Retinal pigment epithelial cell (primary cell): ENCODE measurements around the gene HBS1L.
"Not testable (repeated sequence)": the region's sequence is repeated elsewhere in the genome, so short reads cannot be mapped to it uniquely, and the experiment has no call there.

Source experiments
- DNase-seq: peaks from one replicate; pipeline ENCODE4 v3.0.0-alpha.2; 2010; ENCODE audit warnings: low read depth
- H3K4me3 ChIP-seq: 2 replicates; pipeline ENCODE4 v1.5.1; 2011; ENCODE audit warnings: mild to moderate bottlenecking, low read length, control low read depth, moderate library complexity
- CTCF ChIP-seq: conservative IDR thresholded peaks from 2 replicates; pipeline ENCODE4 v1.5.1; 2011; ENCODE audit warnings: low read depth, low read length, control low read depth, inconsistent platforms

HBS1L gene

DNA sequence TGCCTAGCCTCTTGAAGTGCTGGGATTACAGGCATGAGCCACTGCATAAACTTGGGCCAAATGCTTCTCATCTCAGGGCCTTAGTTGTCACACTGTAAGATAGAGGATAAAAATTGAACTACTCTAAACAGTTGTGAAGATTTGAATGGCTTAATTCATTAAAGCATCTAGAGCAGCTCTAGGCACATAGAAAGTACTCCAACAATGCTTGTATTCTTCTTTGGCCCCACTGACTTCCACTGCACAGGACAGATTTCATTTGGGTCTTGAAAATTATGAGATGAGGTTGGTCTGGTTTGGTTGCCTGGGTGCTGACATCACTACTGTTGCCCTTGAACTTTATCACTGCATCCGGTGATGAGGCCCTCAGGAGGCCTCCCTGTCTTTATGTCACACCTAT, 10.0 kb upstream of the HBS1L start:
- no peak for DNase-seq
- no peak for TF ChIP-seq CTCF
- no peak overlapping the region for H3K4me3 ChIP-seq

DNA sequence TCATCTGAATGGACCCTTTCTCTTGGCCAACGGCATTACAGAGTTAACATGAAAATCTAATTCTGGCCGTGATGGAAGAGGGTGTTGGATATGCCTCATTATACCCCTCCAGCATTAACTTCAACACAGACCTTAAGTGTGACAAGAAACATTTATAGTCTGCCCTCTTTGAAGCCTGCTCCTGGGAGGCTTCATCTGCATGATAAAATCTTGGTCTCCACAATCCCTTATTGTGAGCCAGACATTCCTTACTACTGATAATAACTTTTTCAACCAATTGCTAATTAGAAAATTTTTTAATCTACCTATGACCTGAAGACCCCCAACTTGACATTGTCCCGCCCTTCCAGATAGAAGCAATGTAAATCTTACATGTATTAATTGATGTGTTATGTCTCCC, 9.3 kb upstream of the HBS1L start:
- no peak for DNase-seq
- H3K4me3 ChIP-seq = no peak overlapping the region
- no peak for TF ChIP-seq CTCF

DNA sequence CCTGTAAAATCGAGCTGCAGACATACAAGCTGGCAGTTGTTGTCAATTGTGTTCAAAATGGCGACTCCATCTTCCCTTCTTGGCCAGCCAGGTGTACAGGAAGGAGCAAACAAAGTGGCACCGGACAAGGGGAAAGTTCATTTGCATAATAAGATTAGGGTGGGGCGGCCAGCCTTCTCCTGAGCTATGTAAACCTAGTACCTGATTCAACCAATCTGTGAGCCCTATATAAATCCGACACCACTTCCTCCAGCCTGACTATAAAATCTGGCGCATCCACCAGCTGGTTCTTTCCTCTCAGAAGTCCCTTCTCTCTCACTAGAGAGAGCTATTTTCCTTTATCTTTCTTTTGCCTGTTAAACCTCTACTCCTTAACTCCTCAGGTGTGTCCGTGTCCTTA, 8.1 kb upstream of the HBS1L start:
- DNase-seq = no peak
- H3K4me3 ChIP-seq = no peak overlapping the region
- TF ChIP-seq CTCF = no peak

- H3K4me3 ChIP-seq = no peak overlapping the region
- TF ChIP-seq CTCF = no peak
- DNase-seq = no peak
Measured at GRCh38 chr6:135060076-135060475, 5.5 kb upstream of the HBS1L start.

- not testable (repeated sequence) for H3K4me3 ChIP-seq, DNase-seq
Measured at GRCh38 chr6:135058299-135058698, 3.7 kb upstream of the HBS1L start.

DNA sequence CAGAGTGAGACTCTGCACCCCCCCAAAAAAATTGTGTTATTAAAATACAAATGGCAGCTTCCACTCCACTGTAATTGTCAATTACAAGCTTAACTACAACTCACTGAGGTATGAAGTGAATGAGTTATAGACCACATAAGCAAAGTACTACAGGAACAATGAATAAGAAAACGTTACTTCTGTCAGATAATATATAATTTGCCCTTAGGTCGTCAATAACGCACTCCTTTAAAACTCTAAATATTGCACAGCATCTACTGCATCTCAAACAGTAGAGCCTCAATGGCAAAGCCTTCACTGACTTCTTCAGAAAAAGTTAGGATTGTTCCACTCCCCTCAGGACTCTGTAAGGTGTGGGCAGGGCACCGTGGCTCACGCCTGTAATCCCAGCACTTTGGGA, 2.0 kb upstream of the HBS1L start:
- DNase-seq = no peak

DNA sequence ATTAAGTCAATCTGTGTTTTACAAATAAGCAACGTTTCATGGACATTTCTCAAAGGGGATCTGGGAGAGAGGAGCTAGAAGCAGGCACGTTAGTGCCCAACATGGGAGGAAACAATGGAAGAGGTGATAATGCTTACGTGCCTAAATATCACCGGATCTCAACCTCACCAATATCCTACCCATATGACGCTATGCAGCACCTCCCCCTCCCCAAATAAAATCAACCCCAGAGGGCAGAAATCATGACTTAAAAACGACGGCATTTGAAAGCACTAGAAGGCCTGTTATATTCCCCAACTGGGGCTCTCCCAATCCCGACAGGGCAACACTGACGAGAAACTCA, 425 bp downstream of the HBS1L start:
- H3K4me3 ChIP-seq = peak overlapping the region; percentile 97
- peak; percentile 2 for DNase-seq
- no peak for TF ChIP-seq CTCF

More for the DNA sequence above, 2.0 kb upstream of the HBS1L start:
- TF ChIP-seq CTCF = no peak
- H3K4me3 ChIP-seq = no peak overlapping the region

DNA sequence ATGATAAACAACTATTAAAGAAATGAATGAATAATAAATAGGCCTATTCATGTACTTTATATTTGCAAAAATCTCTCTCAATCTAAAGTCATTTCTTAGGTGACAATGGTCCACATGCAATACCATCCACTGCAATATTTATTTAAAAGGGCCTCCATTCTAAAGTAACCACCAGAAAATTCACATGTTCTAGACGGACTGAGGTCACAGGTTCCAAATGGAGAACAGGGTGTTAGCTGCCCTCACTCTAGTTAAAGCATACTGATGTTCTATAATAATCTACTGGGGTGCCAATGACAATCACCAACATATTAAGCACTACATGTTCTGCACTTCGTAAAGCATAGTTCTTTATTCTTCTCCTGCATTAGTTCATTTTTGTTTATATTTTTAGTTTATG, 1.2 kb downstream of the HBS1L start:
- no peak for TF ChIP-seq CTCF
- peak overlapping the region; percentile 97 for H3K4me3 ChIP-seq
- no peak for DNase-seq
